Measurements from ENCODE around the gene HMGN2.
"Not testable (repeated sequence)": the region's sequence is repeated elsewhere in the genome, so short reads cannot be mapped to it uniquely, and the experiment has no call there.

The HMGN2 gene

DNA sequence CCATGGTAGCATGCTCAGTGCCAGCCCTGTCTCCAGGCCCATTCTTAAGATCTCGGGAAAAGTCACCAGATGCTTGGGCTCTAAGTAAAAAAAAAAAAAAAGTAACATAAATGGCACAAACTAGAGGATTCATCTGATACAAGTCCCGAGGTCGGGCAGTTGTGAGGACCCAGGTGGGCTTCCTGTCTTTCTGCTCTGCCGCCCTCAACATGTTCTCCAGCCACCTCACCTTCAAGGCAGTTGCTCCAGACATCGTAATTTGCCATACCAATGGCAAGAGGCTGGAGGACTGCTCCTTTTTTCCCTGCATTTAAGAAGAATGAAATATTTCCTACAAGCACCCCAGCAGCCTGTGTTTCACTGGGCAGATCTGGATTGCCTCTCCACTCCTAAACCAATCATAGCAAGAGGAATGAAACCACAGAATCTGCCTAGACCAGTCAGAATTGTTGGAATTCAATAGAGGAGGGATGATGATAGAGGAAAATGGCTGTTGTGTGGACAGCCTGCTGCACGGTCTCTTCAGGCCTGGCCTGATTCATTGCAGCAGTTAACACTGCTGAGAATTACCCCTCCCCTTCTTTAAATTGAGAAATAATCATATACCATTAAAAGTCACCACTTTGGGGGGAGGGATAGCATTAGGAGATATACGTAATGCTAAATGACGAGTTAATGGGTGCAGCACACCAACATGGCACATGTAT is 5.4 kb downstream of the HMGN2 start:
- DNase-seq = no peak

DNA sequence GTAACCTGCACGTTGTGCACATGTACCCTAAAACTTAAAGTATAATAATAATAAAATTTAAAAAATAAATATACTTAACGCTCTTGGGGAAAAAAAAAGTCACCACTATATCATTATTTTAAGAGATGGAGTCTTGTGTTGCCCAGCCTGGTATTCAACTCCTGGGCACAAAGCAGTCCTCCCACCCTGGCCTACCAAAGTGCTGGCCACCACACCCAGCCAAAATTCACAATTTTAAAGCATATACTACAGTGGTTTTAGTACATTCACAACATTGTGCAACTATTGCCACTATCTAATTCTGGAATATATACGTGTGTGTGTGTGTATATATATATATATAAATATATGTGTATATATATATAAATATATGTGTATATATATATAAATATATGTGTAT is 5.9 kb downstream of the HMGN2 start:
- DNase-seq = no peak

DNA sequence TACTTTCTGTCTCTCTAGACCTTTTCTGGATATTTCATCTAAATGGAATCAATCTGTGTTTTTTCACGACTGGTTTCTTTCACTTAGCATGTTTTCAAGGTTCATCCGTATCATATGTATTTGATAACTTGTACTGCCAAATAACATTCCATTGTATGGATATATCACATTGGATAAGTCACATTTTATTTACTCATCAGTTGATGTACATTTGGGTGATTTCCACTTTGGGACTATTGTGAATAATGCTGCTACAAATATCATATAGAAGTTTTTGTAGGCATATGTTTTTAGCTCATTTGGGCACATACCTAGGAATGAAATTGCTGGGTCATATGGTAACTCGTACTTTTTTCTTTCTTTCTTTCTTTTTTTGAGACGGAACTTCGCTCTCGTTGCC is 6.7 kb downstream of the HMGN2 start:
- DNase-seq = no peak

DNA sequence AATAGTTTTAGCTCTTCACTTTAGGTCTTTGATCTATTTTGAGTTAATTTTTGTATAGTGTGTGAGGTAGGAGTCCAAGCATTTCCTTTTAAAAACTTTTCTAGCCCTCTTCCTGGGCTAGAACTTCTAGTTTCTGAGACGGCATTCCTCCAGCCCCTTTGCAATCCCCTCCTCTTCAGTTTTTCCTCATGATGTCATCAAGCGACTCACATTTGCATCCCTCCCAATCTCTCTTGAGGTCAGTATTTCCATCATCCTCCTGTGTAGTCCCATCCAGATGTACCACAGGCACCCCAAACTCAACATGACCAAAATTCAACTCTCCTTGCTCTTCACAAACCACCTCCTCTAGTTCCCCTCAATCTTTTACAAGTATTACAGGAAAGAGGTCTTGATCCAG is 10.7 kb downstream of the HMGN2 start:
- no peak for DNase-seq

DNA sequence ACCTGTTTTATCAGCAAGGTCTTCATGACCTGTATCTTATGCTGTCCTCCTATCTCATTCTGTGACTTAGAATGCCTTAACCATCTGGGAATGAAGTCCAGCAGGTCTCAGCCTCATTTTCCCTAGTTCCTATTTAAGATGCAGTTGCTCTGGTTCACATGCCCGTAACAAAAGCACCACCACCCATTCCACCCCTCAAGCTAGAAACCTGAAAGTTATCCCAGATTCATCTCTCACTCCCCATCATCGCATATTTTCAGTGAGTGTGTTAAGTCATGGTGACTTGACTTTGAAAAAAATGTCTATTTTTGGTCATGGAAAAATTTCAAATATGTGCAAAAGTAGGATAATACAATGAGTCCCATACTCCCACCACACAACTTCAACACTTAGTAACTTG is 11.7 kb downstream of the HMGN2 start:
- no peak for DNase-seq

DNA sequence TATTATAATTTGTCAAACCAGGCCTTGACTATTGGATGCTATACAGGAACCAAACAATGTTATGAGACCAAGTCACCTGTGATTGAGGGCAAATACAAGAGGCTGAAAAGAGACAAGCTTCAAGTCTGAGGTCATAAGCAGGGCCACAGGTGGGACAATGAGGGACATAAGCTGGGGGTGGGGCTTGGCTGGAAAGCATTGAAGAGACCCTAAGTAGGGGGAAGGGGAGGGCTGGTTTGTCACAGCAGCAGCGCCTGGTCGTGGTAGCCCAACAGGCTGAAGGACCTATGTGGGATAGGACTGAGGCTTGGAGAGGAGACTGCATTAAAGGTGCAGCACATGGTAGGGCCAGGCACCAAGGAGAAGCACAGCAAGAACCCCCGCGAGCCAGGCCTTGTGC is 17.9 kb downstream of the HMGN2 start:
- DNase-seq = no peak

DNA sequence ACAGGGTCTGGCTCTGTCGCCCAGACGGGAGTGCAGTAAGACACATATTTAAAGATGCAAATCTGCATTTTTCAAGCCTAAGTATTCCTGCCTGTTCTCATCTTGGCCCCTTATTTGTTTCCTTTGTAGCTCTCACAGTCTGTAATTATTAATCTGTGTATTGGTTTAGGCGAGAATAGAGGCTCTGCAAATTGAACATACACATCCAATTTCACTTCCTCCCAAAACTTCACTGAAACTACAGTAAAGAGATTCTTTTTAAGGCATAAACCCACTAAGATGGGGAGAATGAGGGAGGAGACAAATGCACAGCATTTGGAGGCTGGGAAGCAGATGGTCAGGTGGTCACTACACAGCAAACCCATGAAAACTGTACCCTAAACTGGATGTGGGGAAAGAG is 21.0 kb downstream of the HMGN2 start:
- no peak for DNase-seq

DNA sequence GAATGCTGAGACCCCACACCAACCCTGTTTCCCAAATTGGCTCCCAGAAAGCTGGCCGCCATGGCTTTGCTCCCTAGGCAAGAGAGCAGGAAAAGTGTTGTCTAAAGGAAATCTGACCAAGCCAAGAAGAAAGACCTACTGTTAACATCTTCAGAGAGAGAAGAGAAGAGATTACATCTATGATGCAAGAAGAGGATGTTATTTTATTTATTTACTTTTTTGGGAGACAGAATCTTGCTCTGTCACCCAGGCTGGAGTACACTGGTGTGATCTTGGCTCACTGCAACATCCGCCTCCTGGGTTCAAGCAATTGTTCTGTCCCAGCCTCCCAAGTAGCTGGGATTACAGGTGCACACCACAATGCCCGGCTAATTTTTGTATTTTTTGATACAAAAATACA is 21.7 kb downstream of the HMGN2 start:
- no peak for DNase-seq

DNA sequence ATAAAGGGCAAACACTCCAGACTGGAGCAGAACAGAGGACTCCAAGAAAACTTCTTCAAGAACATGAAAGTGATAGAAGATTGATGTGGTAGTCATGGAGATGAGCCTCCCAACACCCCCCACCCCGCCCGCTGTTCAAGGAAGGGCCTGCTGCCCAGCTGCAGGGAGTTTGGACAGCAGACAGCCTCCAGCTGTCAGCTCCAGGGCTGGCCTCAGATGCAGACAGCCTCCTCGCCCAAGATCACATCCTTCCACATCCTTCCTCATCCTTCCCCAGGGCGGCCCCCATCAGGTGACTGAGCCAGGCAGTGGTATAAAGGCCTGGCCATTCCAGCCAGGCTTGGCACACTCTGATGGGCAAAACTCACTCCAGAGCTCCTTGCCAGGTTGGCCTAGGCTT is 24.6 kb downstream of the HMGN2 start:
- DNase-seq = no peak

DNA sequence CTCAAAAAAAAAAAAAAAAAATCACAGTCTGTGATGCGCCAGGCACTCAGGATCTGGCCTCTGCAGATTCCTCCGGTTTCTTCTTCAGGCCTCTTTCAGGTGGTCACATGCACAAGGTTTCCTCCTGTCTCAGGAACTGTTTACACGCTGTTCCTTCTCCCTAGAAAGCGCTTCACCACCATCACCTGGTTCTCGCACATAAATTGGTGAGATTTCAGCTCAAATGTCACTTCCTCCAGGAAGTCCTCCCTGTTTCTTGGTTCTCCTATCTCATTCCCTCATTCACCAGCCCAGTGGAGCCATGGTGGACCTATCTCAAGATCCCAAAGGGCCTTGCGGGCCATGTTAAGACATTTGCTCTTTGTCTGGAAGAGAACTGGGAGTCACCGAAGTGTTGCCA is 26.7 kb downstream of the HMGN2 start:
- no peak for DNase-seq

DNA sequence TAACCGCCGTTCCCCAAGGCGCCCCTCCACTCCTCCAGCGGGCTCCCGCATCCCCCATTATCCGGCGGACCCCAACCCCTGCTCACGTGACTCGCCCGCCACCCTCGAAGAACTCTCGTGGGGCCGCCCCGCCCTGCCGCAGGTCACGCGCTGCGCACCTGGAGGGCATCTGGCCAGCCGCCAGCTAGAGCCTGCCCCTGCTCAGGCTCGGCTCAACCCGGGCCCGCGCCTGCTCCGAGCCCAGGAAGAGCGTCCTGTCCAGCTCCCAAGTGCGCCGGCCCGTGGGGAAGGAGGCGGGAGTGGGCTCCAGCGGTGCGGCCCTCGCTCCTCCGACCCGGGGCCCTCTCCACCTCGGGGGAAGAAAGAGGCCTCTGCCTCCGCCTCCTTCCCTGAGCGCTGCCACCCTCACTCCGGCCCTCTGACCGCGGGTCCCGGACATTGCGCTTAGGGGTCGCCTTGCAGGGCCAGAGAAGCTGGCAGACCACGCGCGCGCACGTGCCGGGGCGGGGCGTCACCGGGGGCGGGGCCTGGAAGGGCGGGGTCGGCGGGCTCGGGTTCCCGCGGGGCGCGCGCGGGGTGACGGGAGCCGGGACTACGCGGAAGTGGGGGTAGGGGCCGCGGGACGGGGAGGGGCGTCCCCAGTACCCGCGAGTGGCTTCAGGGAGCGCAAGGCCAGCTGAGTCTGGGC is 28.4 kb downstream of the HMGN2 start:
- peak; percentile 80 for DNase-seq

DNA sequence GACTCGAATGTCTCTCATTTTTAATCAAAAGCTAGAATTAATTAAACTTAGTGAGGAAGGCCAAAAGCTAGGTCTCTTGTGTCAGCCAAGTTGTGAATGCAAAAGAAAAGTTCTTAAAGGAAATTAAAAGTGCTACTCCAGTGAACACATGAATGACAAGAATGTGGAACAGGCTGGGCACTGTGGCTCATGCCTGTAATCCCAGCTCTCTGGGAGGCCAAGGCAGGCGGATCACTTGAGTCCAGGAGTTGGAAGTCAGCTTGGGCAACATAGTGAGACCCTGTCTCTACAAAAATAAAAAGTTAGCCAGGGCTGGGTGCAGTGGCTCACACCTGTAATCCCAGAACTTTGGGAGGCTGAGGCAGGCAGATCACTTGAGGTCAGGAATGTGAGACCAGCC is 38.5 kb downstream of the HMGN2 start:
- not testable (repeated sequence) for DNase-seq

DNA sequence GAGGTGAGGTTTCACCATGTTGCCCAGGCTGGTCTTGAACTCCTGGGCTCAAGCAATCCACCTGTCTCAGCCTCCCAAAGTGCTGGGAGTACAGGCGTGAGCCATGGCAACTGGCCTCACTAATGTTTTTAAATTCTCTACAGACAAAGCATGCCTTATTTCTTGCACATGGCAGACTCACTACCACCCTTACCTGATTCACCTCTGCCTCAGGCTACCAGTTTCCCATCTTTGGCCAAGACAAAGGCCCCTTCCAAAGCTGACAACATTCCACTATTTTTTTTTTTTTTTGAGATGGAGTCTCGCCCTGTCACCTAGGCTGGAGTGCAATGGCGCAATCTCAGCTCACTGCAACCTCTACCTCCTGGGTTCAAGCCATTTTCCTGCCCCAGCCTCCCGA is 43.6 kb downstream of the HMGN2 start:
- not testable (repeated sequence) for DNase-seq

DNA sequence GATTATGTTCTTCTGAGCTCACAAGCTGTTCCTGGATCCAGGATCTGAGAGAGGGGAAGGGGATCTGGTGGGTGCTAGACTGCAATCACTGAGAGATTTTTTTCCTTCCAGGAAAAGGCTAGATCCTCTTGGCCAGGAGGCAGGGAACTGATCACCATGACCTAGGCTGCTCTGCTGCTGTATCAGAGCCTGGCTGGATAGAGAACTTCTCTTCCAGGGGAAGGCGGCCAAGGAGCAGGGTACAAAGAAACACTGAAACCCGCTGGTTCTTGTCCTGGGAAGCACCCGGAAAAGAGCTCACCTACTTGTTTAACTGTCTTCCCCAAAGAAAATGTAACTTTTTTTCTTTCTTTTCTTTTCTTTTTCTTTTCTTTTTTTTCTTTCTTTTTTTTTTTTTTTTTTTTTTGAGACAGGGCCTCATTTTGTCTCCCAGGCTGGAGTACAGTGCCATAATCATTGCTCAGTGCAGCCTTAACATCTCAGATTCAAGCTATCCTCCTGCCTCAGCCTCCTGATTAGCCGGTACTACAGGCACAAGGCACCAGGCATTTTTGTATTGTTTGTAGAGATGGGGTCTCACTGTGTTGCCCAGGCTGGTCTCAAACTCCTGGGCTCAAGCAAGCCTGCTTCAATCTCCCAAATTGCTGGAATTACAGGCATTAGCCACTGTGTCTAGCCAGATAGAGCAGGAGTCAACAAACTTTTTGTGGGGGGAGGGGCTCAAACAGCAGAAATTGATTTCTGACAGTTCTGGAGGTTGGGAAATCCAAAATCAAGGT is 44.9 kb downstream of the HMGN2 start:
- DNase-seq = no peak

DNA sequence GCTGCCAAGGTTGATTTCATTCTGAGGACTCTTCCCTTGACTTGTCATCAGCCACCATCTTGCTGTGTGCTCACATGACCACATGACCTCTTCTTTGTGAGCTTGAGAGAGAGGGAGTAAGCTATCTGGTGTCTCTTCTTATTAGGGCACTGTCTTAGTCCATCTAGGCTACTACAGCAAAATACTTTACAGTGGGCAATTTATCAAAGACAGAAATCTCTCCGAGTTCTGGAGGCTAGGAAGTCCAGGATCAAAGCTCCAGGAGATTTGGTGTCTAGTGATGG is 45.5 kb downstream of the HMGN2 start:
- no peak for DNase-seq

DNA sequence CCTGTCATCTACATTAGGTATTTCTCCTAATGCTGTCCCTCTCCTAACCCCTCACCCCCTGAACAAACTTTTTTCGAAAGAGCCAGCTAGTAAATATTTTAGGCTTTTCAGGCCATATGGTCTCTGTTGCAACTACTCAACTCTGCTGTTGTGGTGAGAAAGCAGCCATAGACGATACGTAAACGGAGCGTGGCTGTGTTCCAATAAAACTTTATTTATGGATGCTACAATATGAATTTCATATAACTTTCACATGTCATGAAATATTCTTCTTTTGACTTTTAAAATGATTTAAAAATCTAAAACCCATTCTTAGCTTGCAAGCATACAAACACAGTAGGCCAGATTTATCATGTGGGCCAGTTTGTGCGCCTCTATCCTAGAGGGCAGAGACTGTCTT is 46.1 kb downstream of the HMGN2 start:
- no peak for DNase-seq

DNA sequence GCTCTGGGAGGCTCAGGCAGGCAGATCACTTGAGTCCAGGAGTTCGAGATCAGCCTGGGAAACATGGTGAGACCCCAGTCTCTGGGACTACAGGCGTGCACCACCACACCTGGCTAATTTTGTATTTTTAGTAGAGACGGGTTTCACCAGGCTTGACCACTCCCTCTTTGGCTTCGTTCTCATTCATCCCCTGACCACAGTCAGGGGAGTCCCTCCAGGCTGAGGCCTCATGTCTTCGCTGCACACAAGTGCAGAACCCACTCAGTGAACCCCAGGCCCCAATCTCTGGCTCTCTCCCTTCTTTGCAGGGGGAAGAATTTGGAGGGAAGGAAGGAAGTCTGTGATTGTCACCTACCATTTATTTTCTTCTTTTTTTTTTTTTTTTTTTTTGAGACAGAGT is 48.1 kb downstream of the HMGN2 start:
- no peak for DNase-seq

DNA sequence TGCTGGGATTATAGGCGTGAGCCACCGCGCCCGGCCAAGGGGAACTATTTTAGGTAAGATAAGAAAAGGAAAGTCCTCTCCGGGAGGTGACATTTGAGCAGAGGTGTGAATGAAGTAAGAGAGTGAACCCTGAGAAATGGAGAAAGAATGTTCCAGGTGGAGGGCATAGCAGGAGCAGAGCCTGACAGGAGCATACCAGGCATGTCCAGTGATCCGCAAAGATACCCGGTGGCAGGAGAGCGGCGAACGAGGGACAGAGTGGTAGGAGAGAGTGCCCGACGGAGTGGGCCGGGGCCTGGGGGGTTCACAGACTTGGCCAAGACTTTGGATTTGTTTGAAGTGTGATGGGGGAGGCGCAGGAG is 49.4 kb downstream of the HMGN2 start:
- DNase-seq = no peak

DNA sequence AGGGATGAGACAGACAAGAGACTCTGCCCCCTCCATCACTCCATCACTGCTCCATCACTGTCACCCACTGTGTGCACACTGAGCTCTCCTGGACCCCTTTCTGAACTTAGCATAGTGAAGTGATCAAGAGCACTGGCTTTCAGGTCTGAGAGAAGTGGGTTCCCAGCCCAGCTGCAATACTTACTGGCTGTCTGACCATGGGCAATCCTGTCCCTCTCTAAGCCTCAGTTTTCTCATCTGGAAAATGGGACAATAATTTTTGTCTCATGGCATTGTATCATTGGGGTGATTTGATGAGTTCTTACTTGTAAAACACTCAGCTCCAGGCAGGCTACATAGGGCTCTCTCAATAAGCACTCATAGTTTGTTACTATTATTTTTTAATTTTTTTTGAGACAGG is 49.8 kb downstream of the HMGN2 start:
- no peak for DNase-seq

DNA sequence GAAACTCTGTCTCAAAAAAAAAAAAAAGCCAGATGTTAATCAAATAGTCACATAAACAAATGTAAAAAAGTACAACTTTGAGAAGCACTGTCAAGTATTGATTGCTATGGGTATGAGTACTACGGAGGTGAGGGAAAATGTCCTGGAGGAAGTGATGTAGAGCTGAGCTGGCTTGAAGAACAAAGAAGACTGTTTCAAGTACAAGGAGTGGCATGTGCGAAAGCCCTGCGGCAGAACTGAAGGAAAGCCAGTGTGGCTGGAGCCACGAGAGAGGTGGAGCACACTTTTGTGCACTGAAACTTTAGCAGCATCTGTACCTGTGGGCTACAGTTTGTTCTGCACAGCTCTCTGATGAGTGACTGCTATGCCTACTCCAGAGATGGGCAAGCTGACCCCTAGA is 51.9 kb downstream of the HMGN2 start:
- DNase-seq = no peak
